Body of pancreas (tissue), 4 donors: ENCODE measurements around the gene CNTD1.

Source experiments
- POLR2A ChIP-seq, 3 donors: fragments of 450-650 bp; IDR thresholded peaks; one replicate each; pipeline ENCODE4 v1.6.1; 2016; ENCODE audit warnings: antibody characterized with exemption in 3 of 3, mild to moderate bottlenecking in 2 of 3
- TF ChIP-seq, protein P1 (sequence below), 7 experiments: fragments of 450-650 bp in 4 of 7; fragments of 200-600 bp in 3 of 7; sonication (generic) in 3 of 7; IDR thresholded peaks; one replicate each; pipeline ENCODE4 v1.5.1; 2016 to 2019; ENCODE audit warnings: antibody characterized with exemption in 7 of 7

DNA sequence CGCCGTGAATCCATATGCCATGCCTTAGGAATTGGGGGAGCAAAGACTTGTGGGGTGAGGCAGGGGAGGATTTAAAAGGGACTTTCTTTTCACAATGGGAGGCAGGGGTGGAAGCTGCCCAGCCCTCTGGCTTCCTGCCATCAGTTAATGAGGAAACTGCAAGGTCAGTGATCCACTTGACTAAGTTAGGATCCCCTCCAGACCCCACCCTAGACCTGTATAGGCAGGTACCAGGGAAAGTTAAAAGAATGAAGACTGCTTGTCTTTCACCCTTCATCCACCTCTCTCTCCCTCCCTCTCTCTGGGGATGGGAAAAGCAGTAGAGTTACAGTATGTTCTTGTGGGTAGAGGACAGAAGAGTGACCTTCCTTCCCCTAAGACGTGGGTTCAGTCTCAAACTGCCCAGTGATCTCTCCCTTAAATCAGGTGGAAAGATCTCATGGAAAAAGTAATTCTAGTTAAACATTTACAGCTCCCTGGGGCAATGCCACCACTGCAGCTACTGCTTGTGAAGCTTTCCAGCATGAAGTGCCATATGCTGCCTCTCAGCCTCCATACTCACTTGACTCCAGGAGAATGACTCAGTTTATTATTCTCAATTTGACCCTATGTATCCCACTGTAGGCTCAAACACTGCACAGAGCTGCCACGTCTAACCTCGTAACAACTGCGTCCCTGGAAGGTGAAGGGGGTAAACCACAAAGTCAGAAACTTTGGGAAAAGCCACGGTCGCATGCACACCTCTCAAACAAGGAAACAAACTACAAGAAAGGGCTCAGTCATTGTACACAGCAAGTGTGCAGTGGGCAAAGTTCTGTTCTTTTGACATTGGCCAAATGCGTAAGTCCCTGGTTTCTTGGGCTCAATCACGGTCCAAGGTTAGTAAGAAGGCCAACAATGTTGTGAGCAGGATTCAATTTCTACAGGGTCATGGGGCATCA, 1.3 kb upstream of the CNTD1 start:
- TF ChIP-seq, protein P1, sequence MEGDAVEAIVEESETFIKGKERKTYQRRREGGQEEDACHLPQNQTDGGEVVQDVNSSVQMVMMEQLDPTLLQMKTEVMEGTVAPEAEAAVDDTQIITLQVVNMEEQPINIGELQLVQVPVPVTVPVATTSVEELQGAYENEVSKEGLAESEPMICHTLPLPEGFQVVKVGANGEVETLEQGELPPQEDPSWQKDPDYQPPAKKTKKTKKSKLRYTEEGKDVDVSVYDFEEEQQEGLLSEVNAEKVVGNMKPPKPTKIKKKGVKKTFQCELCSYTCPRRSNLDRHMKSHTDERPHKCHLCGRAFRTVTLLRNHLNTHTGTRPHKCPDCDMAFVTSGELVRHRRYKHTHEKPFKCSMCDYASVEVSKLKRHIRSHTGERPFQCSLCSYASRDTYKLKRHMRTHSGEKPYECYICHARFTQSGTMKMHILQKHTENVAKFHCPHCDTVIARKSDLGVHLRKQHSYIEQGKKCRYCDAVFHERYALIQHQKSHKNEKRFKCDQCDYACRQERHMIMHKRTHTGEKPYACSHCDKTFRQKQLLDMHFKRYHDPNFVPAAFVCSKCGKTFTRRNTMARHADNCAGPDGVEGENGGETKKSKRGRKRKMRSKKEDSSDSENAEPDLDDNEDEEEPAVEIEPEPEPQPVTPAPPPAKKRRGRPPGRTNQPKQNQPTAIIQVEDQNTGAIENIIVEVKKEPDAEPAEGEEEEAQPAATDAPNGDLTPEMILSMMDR (IDR thresholded peaks at IDR 0.05), result no peak
- TF ChIP-seq POLR2A (IDR thresholded peaks at IDR 0.05), result peak; percentile 32 to 95 (median 90)
